Endothelial cell of umbilical vein (primary cell): ENCODE data around the gene RBFOX1. TPM values are rescaled to one million over a fixed set of nuclear protein-coding genes. Genes with fewer than 3 reads are reported as not detected.

Source experiments
- BruUV-seq: library from RNA; stranded (reverse); fragments of 400-500 nt; replicated peaks from 2 replicates; lab custom pipeline; 2021; lab: Mats Ljungman, UMichigan
- CTCF ChIA-PET: fragments of 300-600, 350-600 bp; sonication (Branson Sonifier 250); formaldehyde crosslinking; loops from one replicate; lab custom pipeline; 2021; ENCODE audit warnings: antibody characterized with exemption, inconsistent platforms; lab: Charles Lee
- POLR2A ChIA-PET: fragments of 300-600, 350-600 bp; sonication (Branson Sonifier 250); formaldehyde crosslinking; loops from one replicate; lab custom pipeline; 2021; ENCODE audit warnings: antibody characterized with exemption, inconsistent platforms; lab: Charles Lee
- DNase-seq: peaks from one replicate; pipeline ENCODE4 v3.0.0-alpha.2; 2011; ENCODE audit warnings: low read depth, low spot score
- FAIRE-seq: peaks from 2 replicates; lab custom pipeline; 2011; peaks lifted over from hg19 to GRCh38; lab: Jason Lieb, UNC
- H2AFZ ChIP-seq: 2 replicates; pipeline ENCODE4 v1.6.0; 2012; ENCODE audit warnings: low read depth, low read length, control low read depth, inconsistent platforms
- H3K27ac ChIP-seq: 2 replicates; pipeline ENCODE4 v1.5.1; 2011; ENCODE audit warnings: low read depth, mild to moderate bottlenecking, control low read depth, low read length, moderate library complexity; ENCODE audit not compliant: insufficient read depth
- H3K27me3 ChIP-seq, 2 experiments: 2 replicates each; pipeline versions ENCODE4 v1.6.0 to v1.6.1; 2011; ENCODE audit warnings: low read length in 2 of 2, mixed read lengths in 1 of 2; ENCODE audit not compliant: control insufficient read depth in 2 of 2, insufficient read depth in 2 of 2
- H3K36me3 ChIP-seq, 2 experiments: 2 replicates in 1 of 2; 3 replicates in 1 of 2; pipeline ENCODE4 v1.5.1; 2011; ENCODE audit warnings: low read length in 2 of 2, mild to moderate bottlenecking in 1 of 2, moderate library complexity in 1 of 2; ENCODE audit not compliant: control insufficient read depth in 2 of 2, insufficient read depth in 2 of 2; ENCODE audit errors: extremely low read depth in 1 of 2
- H3K4me1 ChIP-seq: 3 replicates; pipeline ENCODE4 v1.5.1; 2011; ENCODE audit warnings: mild to moderate bottlenecking, low read length; ENCODE audit not compliant: control insufficient read depth, insufficient read depth; ENCODE audit errors: extremely low read depth
- H3K4me2 ChIP-seq: 2 replicates; pipeline ENCODE4 v1.6.1; 2011; ENCODE audit warnings: low read length, control low read depth, mixed read lengths; ENCODE audit not compliant: insufficient read depth
- H3K4me3 ChIP-seq, 3 experiments: fragments of 200-600 bp in 1 of 3; sonication (generic), shearing (Covaris generic) in 1 of 3; replicated peaks in 1 of 3; 2 replicates each; pipeline ENCODE4 v1.5.1; 2011 to 2016; ENCODE audit warnings: control low read depth in 3 of 3, low read length in 3 of 3, mild to moderate bottlenecking in 2 of 3, inconsistent platforms in 1 of 3, low read depth in 1 of 3, moderate library complexity in 1 of 3; ENCODE audit not compliant: insufficient read depth in 1 of 3
- H3K79me2 ChIP-seq: 2 replicates; pipeline ENCODE4 v1.6.0; 2012; ENCODE audit warnings: low read length, inconsistent platforms; ENCODE audit not compliant: control insufficient read depth, insufficient read depth
- H3K9ac ChIP-seq: replicated peaks from 2 replicates; pipeline ENCODE3; 2011; ENCODE audit warnings: low read length, control low read depth; ENCODE audit not compliant: insufficient read depth; ENCODE audit errors: extremely low read depth
- H3K9me1 ChIP-seq: replicated peaks from 3 replicates; pipeline ENCODE4 v1.6.0; 2011; ENCODE audit warnings: mild to moderate bottlenecking, low read length; ENCODE audit not compliant: control insufficient read depth, insufficient read depth; ENCODE audit errors: extremely low read depth
- H3K9me3 ChIP-seq: replicated peaks from 2 replicates; pipeline ENCODE4 v1.5.1; 2012; ENCODE audit warnings: low read length, inconsistent platforms; ENCODE audit not compliant: control insufficient read depth, insufficient read depth
- H4K20me1 ChIP-seq: replicated peaks from 2 replicates; pipeline ENCODE3; 2011; ENCODE audit warnings: mild to moderate bottlenecking, low read length; ENCODE audit not compliant: control insufficient read depth, insufficient read depth; ENCODE audit errors: extremely low read depth
- CTCF ChIP-seq, 2 donors: IDR thresholded peaks; 1 replicate in 1 of 2; 2 replicates in 1 of 2; pipeline ENCODE4 v1.5.1; 2011; ENCODE audit warnings: low read length in 2 of 2, mild to moderate bottlenecking in 2 of 2, moderate library complexity in 2 of 2, control low read depth in 1 of 2, inconsistent platforms in 1 of 2, low read depth in 1 of 2; ENCODE audit not compliant: insufficient read depth in 1 of 2; ENCODE audit errors: extremely low read depth in 1 of 2
- EZH2 ChIP-seq: IDR thresholded peaks from 2 replicates; pipeline ENCODE4 v1.6.1; 2012; ENCODE audit warnings: borderline replicate concordance, low read depth, mild to moderate bottlenecking, moderate library complexity, low read length, inconsistent platforms; ENCODE audit not compliant: severe bottlenecking
- FOS ChIP-seq: IDR thresholded peaks from 2 replicates; pipeline ENCODE4 v1.6.1; 2011; ENCODE audit warnings: mild to moderate bottlenecking, low read length, moderate library complexity, borderline replicate concordance; ENCODE audit not compliant: insufficient read depth
- GATA2 ChIP-seq: IDR thresholded peaks from 2 replicates; pipeline ENCODE4 v1.7.0; 2011; ENCODE audit warnings: low read depth, mild to moderate bottlenecking, moderate library complexity, mixed read lengths, low read length; ENCODE audit not compliant: insufficient read length, insufficient read depth
- JUN ChIP-seq: IDR thresholded peaks from 2 replicates; pipeline ENCODE4 v1.6.1; 2011; ENCODE audit warnings: borderline replicate concordance, low read depth; ENCODE audit not compliant: insufficient read length, insufficient read depth
- MAX ChIP-seq: IDR thresholded peaks from 2 replicates; pipeline ENCODE4 v1.6.1; 2011; ENCODE audit not compliant: insufficient read depth, insufficient read length
- MYC ChIP-seq: IDR thresholded peaks from one replicate; pipeline ENCODE4 v1.6.1; 2011; ENCODE audit warnings: mild to moderate bottlenecking, low read depth, low read length
- POLR2A ChIP-seq: IDR thresholded peaks from 2 replicates; pipeline ENCODE4 v1.6.1; 2012; ENCODE audit warnings: low read depth, mild to moderate bottlenecking, control low read depth, low read length
- POLR2AphosphoS5 ChIP-seq: IDR thresholded peaks from 2 replicates; pipeline ENCODE4 v1.6.1; 2012; ENCODE audit warnings: low read depth, mild to moderate bottlenecking, control low read depth, low read length, moderate library complexity; ENCODE audit not compliant: insufficient read depth
- dilution Hi-C: fragments of 300-500 bp; cut with MboI; formaldehyde crosslinking; loops from one replicate; pipeline ENCODE4 v1.15.0; 2019; ENCODE audit warnings: low sequenced_read_pairs; ENCODE audit not compliant: extremely low pct_ligation_motif_present
- intact Hi-C: fragments of 100-400 bp; cut with micrococcal nuclease; formaldehyde crosslinking; loops from one replicate; pipeline ENCODE4 v1.10.0; 2022
- polyA plus RNA-seq, 4 experiments: library from polyadenylated mRNA; depleted of rRNA in 3 of 4; stranded (reverse) in 3 of 4; unstranded in 1 of 4; fragments of >200 nt; gene quantifications; 2 replicates each; pipeline versions ENCODE4 v1.2.1 to v1.2.3, GENCODE V29; 2011 to 2012; ENCODE audit warnings: missing spikeins in 1 of 4
- total RNA-seq: library from RNA; stranded (reverse); gene quantifications from 2 replicates; pipeline ENCODE4 v1.2.3, GENCODE V29; 2021

Gene RBFOX1
- total and polyA plus RNA-seq, 2 donors (not counting 3 experiments of a cell fraction or from before 2014, with no cell fraction given): not detected

GRCh38 chr16:7290682-7291081, 42.0 kb upstream of the RBFOX1 start:
- Histone ChIP-seq H4K20me1 (no peaks in the 10 kb centered on the region), H3K9me1 (no peaks in the 10 kb centered on the region), H3K9me3 (peaks cover 11% of the 10 kb centered on the region), H3K4me2 (no peak overlapping the region), H3K79me2 (no peaks in the 10 kb centered on the region), H3K36me3 (no peaks in the 10 kb centered on the region), H3K27me3 (no peaks in the 10 kb centered on the region), H3K9ac (no peak overlapping the region), H3K4me1 (no peaks in the 10 kb centered on the region), H2AFZ (no peak overlapping the region), H3K4me3 (no peak overlapping the region), H3K27ac (no peak overlapping the region)
- TF ChIP-seq MAX: no peak
- TF ChIP-seq POLR2AphosphoS5: no peak
- no peak for TF ChIP-seq CTCF (IDR thresholded peaks at IDR 0.05; ENCODE audit: extremely low read depth in 1 of 2, insufficient read depth in 1 of 2, low read depth in 1 of 2, low read length in 2 of 2)
- TF ChIP-seq EZH2: no peak
- no peak for TF ChIP-seq GATA2
- TF ChIP-seq FOS: no peak
- TF ChIP-seq JUN: no peak
- TF ChIP-seq MYC: no peak
- no peak for TF ChIP-seq POLR2A
- CTCF ChIA-PET: no interaction called here
- FAIRE-seq (no peak), DNase-seq (no peak)
- dilution Hi-C loops (no loop called here), intact Hi-C loops (no loop called here)
- POLR2A ChIA-PET: no interaction called here
- no TSS peak for BruUV-seq
